Effector CD8-positive, alpha-beta T cell (primary cell): ENCODE data around the gene STX18.
"Not testable (repeated sequence)": the region's sequence is repeated elsewhere in the genome, so short reads cannot be mapped to it uniquely, and the experiment has no call there.

Experiments used
- DNase-seq: peaks from one replicate; lab custom pipeline; 2025; lab: John Stamatoyannopoulos, UW
- total RNA-seq, 4 experiments: gene quantifications; one replicate each; lab custom pipeline; 2026; lab: John Stamatoyannopoulos, UW

The STX18 gene
- total RNA-seq = 41.5 to 45.8 (median 44.2) reads per million in 4 experiments

- DNase-seq = peak; percentile 74
Observed at GRCh38 chr4:4541661-4542570, at the start of gene STX18. TSS of gene STX18 (minus strand) at chr4:4542048. CDS start at chr4:4541964, 84 bp downstream.

DNA sequence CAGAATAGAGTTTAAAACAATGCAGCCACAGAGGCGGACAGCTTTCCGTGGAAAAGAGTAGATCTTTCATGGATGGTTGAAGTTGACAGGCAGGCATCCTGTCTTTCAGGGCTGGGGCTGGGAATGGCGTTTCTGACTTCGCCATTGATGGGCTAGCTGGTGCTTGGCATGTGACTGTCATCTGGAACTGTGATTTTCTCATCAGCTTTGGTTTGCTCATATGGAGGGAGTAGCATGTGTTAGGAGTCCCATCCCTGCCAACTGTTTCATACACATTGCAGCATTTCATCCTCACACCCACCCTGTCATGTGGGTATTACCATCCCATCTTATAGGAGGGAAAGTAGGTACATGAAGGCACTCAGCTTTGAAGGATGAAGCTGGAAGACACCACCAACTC lies 49.2 kb upstream of the STX18 start:
- no peak for DNase-seq

GRCh38 chr4:4590546-4590945 lies 48.7 kb upstream of the STX18 start:
- DNase-seq = no peak

- no peak for DNase-seq
Observed at GRCh38 chr4:4585012-4585670, 43.3 kb upstream of the STX18 start.

GRCh38 chr4:4583606-4584005 lies 41.8 kb upstream of the STX18 start:
- no peak for DNase-seq

GRCh38 chr4:4582653-4583052 lies 40.8 kb upstream of the STX18 start:
- DNase-seq = no peak

GRCh38 chr4:4580494-4580893 lies 38.6 kb upstream of the STX18 start:
- DNase-seq = no peak

GRCh38 chr4:4578981-4579380 lies 37.1 kb upstream of the STX18 start:
- no peak for DNase-seq

GRCh38 chr4:4577359-4577875 lies 35.6 kb upstream of the STX18 start:
- no peak for DNase-seq

GRCh38 chr4:4575284-4576211 lies 33.7 kb upstream of the STX18 start:
- DNase-seq = peak; percentile 31

GRCh38 chr4:4574792-4575191 lies 32.9 kb upstream of the STX18 start:
- peak; percentile 4 for DNase-seq

DNA sequence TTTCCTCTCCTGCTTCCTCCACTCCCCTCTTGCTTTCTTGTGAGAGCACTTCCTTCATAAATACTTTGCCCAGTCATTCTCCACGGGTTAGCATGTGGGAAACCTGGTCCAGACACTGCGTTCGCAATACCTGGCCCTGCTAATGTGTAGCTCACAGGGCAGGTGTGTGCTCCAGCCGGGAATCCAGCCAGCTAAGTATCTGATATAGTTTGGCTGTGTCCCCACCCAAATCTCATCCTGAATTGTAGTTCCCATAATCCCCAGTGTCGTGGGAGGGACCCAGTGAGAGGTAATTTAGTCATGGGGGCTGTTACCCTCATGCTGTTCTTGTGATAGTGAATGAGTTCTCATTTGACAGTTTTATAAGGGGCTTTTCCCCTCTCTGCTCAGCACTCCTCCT lies 32.2 kb upstream of the STX18 start:
- DNase-seq = no peak

- DNase-seq = no peak
Observed at GRCh38 chr4:4572821-4573220, 31.0 kb upstream of the STX18 start.

- not testable (repeated sequence) for DNase-seq
Observed at GRCh38 chr4:4569861-4570260, 28.0 kb upstream of the STX18 start.

GRCh38 chr4:4568806-4569427 lies 27.1 kb upstream of the STX18 start:
- DNase-seq = no peak

- not testable (repeated sequence) for DNase-seq
Observed at GRCh38 chr4:4566359-4566758, 24.5 kb upstream of the STX18 start.

DNA sequence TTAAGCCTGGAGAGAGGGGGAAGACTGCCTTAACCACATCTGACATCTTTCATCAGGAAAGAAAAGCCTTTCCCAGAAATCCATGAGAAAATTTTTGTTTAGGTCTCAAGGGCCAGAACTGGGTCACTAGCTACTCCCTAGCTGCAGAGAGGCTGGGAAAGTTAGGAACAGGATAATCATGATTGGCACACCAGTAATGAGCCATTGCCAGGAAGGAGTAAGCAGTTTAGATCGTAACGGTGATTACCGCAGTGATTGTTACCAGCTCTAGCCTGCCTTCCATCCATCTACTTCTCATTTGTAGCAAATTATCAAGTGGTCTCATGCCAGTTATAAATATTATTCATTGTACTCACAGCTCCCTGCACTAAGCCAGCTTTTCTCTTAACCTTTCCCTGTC lies 22.7 kb upstream of the STX18 start:
- no peak for DNase-seq

GRCh38 chr4:4560642-4561041 lies 18.8 kb upstream of the STX18 start:
- DNase-seq = no peak

GRCh38 chr4:4560136-4560535 lies 18.3 kb upstream of the STX18 start:
- no peak for DNase-seq

DNA sequence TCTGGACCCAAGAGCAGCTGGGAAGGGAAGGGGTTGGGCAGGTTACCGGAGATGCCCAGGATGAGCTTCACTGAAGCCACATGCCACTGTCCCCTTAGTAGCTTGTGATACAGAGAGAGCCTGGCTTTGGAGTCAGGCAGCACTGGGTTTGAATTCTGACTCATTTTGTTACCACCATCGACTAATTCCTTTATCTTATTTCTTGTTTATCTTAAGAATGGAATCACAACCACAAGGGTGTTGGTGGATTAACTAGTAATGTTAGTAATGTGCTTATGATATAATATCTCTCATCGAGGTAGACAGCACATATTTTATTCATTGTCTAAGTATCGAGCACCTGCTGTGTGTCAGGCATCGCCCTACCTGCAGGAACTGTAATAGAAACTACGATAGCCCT lies 17.7 kb upstream of the STX18 start:
- no peak for DNase-seq

DNA sequence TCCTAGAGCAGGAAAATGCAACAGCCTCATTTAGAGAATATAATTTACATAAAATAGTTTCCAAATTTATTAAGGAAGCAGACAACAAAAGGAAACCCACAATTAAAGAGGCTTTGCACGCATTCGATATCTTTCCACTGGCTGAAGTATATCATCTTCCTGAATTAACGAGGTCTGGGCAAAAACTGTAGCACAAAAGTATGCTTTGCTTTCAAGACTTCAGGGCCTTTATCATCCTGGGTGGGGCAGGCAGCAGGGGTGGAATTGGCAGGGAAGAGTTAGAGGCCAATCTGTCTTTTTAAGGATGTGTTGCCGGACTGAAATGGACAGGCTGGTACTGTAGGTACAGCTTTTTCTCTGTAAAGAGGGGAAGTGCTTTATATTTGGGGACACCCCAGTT lies 17.0 kb upstream of the STX18 start:
- DNase-seq = no peak
